DMS53 (cell line): ENCODE data around the gene NOXO1.

Experiments
- DNase-seq: peaks from one replicate; lab custom pipeline; 2025; lab: John Stamatoyannopoulos, UW

NOXO1 gene, protein sequence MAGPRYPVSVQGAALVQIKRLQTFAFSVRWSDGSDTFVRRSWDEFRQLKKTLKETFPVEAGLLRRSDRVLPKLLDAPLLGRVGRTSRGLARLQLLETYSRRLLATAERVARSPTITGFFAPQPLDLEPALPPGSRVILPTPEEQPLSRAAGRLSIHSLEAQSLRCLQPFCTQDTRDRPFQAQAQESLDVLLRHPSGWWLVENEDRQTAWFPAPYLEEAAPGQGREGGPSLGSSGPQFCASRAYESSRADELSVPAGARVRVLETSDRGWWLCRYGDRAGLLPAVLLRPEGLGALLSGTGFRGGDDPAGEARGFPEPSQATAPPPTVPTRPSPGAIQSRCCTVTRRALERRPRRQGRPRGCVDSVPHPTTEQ

DNA sequence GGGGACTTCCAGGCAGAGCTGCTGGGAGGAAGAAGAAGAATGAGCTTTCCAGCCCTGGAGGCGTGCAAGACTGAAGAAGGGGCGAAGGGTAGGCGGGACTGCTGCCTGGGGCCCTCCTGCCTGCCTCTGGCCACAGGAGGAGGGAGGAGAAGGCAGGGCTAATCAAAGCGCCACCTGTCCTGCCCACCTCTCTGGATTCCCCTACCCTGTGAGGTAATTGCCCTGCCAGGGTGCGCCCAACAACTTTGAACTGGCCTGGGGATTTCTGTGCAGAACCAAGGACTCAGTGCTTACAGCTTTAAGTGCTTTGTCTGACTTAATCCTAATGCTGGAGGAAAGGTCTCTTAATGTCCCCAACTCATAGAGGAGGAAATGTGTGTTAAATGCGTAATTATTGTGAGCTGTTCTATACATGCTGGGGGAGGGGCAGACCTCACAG is at the start of gene NOXO1:
Gene NOXO1 (minus strand): TSS at position 72 of the 439 bp plus-strand sequence. CDS start 290 bp downstream, outside the sequence.
- peak; percentile 23 for DNase-seq

DNA sequence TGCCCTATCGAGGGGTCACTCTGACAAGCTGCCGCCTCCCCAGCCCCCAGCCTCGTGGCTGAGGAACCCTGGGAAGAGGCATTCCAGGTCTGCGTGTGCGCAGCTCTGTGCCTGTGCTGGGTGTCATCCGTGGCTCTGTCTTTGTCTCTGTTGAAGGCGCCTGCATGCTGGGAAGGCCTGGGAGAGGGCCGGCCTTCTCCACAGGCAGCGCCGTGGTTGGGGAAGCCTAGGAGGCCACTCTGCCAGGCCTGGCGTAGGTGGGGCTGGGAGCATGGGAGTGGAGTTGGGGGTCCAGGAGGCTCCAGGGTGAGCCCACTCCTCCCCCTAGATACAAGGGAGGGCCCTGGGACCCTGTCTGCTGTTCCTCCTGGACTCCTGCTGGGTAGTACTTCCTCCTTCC is 48.8 kb upstream of the NOXO1 start:
- no peak for DNase-seq

DNA sequence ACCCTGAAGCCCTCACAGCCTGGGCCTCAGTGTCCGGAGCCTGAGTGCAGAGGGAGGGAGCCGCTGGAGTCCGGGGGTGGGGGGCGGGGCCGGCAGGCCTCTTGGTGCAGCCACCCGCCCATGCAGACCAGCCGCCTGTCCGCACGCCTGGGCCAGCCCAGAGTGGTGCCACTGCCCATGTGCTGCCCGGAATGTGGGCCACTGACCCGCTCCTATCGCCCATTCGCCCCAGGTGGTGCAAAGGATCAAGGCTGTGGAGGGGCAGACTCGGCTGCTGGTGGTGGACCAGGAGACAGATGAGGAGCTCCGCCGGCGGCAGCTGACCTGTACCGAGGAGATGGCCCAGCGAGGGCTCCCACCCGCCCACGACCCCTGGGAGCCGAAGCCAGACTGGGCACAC is 48.1 kb upstream of the NOXO1 start:
- DNase-seq = no peak

DNA sequence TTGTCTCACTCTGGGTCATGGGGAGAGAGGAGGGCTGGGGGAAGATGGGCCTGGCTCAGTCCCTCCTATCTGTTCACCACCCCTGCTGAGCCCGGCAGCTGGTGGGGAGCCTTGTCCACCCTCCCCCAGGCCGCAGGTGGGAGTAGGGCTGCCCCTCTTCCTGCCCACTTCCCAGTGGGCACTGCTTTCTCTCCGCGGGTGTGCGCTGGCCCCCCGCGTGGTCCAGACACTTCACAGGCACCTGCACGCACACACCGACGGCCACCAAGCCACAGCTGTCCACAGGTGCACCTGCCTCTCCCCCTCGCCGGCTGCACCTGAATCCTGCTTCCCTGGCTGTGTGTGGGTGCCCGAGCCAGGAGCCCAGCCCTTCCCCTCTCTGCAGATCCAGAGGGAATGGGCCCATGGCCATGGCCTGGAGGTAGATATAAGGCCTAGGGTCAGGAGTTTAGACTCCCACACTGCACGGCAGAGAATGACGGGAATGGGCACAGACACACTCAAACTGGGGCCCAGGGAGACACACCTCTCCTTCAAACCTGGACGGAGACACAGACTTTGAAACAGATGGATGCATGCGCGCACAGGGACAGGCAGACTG is 47.5 kb upstream of the NOXO1 start:
- peak; percentile 44 for DNase-seq

DNA sequence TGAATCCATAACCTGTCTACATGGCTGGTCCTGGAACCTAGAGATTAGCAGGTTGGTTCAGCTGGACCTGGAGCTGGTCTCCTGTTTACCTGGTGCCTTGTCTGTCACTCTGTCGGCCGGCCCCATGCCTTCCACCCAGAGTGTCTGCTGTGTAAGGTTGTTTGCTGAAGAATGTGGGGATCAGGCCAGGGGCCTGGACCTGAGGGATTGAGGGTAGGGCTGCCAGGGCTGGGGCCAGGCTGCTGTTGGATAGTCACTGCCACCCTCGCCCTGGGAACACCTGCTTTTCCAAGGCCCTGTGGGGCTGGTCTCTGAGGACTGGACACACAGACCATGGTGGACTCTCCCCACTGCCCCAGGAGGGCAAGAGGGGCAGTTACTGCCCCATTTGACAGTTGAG is 46.9 kb upstream of the NOXO1 start:
- no peak for DNase-seq

DNA sequence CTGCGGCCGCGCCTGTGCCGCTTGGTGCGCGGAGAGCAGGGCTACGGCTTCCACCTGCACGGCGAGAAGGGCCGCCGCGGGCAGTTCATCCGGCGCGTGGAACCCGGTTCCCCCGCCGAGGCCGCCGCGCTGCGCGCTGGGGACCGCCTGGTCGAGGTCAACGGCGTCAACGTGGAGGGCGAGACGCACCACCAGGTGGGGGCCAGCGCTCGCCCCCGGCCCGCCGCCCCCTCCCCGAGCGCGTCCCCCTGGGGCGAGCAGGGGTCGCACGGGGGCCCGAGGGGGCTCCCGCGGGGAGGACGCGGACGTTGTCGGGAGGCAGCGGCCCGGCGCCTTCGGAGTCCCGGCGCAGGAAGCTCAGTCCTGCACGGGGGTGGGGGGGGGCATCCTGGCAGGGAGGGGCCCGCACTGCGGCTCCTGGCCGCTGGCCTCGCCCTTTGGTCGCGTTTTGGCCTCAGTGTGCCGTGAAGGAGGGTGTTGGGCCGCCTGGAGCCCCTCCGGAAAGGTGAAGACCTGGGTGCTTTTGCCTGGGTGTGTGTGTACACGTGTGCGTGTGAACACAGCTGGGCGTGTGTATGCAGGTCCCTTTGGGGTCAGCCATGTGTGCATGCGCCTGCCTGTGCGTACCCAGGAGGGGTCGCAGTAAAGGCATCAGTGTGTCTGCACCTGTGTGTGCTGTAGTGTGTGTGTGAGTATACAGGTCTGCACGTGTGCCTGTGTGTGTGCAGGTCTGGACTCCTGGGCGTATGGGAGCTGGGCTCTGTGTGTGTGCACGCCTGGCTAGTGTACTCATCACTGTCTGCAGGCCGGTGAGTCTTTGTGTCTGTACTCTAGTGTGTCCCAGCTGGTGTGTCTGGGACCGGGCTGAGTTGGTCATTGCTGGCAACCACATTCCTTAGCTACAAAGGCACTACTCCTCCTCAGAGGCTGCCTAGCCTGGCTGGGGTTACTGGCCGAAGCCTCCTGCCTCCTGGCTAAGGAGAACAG is 46.0 kb upstream of the NOXO1 start:
- peak; percentile 65 for DNase-seq

DNA sequence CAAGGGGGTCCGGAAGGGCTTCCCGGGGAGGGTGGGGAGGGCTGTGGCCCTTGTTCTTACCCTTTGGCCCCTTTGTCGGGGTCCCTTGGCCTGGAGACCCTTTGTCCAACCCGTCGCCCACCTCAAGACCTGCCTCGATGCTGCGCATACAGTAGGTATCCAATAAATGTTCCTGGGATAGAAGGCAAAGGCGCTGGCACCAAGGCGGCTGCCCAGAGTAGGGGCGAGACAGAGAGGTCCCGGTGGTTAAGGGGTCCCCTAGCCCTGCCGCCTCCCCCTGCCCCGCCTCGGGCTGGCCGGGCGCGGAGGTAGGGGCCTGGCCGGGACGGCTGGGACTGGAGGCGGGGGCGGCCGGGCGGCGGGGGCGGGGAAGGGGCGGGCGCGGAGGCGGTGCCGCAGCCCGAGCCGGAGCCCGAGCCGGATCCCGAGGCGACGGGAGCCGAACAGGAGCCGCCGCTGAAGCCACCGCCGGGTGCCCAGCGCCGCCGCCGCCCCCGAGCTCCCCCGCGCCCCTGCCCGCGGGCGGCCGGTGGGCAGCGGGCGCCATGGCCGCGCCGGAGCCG is 45.3 kb upstream of the NOXO1 start, which contains the start of gene NHERF2:
Gene NHERF2 (plus strand): TSS at position 442 of the 563 bp plus-strand sequence. CDS start 104 bp downstream, at position 546.
- DNase-seq = peak; percentile 66

DNA sequence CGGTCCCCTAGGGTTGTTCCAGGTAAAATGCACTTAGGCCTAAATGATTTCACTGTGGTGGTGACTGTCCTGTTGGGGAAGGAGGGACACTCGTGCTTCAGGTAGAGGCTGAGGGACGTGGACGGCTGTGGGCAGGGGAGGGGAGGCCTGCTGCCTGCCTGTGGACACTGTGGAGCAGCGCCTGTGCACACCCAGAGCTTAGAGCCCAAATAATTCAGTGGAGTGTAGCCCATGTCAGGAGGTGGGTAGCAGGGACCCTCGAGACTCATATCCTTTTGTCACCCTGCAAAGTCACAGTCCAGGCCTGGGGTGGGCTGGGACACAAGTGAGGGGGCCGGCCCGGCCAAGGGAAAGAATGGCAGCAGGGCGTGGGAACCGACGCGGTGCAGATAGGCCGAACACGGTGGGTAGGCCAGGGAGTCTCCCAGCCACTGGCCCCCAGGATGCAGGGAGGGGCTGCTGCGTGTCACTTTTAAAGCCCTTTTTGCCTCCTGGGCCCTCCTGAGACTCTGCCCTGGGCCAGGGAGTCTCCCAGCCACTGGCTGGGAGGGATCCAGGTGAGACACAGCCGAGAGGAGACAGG is 44.7 kb upstream of the NOXO1 start:
- DNase-seq = no peak

DNA sequence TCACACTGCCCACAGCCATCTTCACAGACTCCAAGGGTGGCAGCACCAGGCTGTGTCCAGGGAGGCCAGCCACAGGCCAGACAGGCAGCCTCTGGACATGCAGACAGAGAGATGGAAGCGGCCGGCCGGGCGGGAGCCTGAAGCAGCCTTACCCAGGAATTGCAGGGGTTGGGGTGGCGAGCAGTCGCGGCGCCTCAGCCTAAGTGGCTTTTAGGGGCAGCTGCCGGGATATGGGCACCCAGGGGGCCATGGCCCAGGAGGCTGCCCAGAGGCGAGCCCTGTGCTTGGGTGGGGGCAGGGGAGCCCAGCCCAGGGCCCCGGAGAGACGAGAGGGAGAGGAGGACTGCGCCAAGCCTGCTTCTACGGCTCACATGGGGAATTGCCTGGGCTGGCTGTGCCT is 44.0 kb upstream of the NOXO1 start:
- DNase-seq = no peak

DNA sequence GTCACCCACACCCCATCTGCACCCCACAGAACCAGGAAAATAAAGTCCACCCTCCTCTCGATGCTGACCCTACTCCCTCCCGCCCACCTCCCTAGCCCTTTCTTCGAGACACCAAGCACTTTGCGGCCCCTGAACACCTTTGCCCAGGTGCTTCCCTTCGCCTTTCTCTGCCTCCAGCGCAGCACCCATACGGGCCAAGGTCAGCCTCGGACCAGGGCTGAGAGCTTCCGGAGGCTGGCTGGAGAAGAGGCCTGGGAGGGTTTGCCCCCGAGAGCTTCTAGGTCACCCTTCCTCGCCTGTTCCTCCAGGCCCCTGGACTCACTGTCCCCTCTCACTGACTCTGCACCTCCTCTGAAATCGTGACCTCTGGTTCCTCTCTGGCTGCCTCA is 42.8 kb upstream of the NOXO1 start:
- DNase-seq = no peak

DNA sequence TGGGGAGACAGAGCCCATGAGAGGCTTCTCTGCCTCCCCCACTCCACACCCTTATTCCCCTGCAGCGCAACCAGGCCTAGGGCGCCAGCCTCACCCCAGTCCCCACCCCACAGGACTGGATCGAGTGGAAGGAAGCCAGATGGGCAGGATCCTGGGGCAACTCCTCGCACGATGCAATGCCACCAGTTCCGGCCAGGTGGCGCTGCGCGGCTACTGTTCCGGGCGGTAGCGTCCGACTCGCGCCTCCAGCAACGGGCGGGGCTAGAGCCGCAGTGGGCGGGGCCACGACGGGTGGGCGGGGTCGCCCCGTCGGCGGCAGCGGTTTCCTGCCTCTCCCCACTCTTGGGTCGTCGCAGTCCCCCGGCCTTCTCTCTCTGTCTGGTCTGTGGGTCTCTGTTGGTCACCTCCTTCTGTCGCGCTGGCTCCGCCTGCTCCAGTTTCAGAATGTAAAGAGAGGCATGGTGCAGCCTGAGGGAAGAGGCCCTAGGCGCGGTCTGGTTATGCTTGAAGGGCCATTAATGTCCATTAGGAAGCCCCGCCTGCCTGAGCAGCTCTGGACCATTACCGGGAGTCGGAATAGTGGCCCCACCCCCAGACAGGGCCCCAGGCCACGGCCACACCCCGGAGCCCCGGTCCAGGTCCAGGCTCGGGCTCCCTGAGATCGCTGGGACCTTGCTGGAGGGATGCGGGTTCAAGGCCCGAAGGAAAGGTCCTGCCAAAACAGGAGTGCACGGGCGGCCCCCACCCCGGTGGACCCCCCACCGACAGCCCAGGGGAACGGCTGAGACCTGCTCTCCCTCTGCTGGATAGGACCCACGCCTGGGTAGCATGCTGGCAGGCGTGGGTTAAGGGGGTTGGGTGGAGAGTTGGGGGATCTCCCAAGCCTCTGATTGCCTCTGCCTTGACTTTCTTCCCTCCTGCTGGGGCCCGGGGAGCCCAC is 42.1 kb upstream of the NOXO1 start:
- DNase-seq = peak; percentile 92

DNA sequence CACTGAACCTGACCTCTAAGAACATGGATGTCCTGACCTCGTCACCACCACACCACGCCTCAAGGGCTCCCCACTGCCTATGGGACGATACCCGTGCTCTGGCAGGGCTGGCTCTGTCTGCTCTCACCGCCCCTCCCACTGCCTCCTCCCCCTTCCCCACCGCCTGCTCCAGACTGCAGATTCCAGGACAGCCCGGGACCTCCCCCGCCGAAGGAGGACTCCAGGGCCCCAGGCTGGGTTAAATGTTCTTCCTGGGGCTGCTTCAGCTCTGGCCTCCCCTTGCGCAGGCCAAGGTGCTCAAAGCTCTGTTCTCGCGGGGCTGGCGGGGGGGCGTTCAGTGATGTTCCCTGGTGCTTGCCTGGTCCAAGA is 41.4 kb upstream of the NOXO1 start:
- DNase-seq = peak; percentile 68

DNA sequence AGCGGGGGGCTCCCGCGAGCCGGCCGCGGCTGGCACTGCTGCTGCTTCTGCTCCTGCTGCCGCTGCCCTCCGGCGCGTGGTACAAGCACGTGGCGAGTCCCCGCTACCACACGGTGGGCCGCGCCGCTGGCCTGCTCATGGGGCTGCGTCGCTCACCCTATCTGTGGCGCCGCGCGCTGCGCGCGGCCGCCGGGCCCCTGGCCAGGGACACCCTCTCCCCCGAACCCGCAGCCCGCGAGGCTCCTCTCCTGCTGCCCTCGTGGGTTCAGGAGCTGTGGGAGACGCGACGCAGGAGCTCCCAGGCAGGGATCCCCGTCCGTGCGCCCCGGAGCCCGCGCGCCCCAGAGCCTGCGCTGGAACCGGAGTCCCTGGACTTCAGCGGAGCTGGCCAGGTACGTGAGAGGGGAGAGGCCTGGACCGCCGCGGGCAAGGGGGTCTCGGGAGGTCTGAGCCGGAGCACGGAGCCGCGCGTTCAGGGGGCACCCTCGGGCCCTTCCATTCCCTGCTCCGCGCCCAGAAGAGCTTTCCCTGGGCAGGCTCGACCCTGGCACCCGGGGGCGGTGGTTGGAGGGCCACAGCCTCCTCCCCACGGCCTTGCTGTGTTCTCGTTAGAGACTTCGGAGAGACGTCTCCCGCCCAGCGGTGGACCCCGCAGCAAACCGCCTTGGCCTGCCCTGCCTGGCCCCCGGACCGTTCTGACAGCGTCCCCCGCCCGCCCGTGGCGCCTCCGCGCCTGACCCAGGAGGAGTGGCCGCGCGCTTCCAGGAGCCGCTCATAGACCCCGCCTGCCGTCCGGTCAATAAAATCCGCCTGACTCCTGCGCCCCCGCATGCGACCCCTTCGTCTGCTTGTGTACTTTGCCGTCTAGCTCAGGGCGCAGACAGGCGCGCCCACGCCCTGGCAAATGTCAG is 38.9 kb upstream of the NOXO1 start:
- peak; percentile 52 for DNase-seq

DNA sequence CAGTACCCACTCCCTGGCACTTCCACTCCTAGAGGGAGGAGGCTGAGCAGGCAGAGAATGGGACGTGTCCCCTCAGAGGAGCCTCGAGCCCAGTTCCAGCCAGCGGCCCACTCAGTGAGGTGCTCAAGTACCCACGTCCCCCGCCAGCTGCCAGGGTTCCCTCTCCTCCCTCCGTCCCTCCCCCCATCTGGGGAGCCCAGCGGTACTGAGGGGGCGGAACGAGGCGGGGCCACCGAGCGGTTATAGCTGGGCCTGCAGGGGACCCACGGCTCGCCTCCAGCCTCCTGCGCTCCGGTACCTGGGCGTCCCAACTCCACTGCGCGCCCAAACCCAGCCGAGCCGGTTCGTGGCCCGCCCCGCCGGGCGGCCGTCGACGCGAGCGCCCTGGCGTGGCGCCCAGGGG is 38.2 kb upstream of the NOXO1 start, which contains the start of gene NPW:
Gene NPW (plus strand): TSS at position 268 of the 403 bp plus-strand sequence.
- DNase-seq = peak; percentile 49

DNA sequence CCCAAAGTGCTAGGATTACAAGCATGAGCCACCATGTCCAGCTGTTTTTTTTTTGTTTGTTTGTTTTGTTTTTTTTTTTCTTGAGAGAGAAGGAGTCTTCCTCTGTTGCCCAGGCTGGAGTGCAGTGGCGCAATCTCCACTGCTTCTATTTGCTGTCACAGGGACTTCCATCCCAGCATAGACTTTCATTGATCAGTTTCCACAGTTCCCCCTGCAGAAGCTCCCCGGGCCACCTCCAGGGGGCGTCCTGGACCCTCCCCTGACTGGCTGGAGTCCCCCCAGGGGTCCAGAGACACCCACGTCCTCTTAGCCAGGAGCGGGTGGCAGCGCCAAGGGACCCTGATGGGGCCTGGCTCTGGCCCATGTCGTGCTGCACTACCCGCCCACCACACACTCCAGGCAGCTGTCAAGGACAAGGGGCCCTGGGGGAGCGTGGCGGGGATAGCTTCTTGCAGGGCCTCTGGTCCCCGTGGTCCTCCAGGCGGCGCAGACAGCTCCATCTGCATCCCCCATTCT is 35.2 kb upstream of the NOXO1 start:
- DNase-seq = no peak

DNA sequence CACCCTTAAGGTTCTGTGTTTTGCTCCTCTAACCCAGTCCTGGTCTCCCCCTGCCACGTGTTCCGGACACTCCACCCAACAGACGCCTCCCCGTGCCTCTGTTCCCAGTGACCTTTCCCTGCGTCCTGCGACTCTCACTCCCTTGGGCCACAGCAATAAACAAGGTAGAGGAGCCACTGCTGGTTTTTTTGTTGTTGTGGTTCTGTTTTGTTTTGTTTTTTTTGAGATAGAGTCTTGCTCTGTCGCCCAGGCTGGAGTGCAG is 34.6 kb upstream of the NOXO1 start:
- no peak for DNase-seq

DNA sequence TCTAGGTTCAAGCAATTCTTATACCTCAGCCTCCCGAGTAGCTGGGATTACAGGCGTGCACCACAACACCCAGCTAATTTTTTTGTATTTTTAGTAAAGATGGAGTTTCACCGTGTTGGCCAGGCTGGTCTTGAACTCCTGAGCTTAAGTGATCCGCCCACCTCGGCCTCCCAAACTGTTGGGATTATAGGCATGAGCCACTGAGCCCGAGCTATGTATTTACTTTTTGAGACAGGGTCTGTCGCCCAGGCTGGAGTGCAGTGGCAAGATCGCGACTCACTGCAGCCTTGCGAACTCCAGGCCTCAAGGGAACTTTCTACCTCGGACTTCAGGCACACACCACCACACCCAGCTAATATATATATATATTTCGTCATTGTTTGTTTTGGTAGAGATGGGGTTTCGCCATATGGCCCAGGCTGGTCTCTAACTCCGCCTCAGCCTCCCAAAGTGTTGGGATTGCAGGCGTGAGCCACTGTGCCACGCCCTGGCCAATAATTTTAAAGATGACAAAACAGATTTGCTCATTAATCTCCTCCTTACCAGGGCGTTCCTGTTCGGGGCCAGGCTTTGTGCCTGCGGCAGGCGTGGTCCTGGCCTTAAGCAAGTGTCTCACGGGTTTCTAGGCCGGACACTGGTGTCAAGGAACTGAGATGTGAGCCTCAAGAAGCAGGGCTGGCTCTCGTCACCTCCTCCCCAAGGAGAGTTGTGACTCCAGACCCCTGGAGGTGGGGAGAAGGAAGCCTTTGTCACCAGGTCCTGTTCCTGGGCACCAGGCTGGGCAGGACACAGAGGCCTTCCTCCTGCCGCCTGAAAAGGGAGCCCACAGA is 34.1 kb upstream of the NOXO1 start:
- DNase-seq = no peak

DNA sequence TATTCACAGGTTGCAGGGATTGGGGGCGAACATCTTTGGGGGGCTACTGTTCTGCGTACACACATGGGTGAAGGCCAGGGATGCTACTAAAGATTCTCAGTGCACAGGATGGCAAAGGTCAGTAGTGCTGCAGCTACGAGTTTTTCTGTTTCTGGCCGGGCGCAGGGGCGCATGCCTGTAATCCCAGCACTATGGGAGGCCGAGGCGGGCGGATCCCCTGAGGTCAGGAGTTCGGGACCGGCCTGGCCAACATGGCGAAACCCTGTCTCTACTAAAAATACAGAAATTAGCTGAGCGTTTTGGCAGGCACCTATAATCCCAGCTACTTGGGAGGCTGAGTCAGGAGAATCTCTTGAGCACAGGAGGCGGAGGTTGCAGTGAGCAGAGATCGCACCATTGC is 32.3 kb upstream of the NOXO1 start:
- no peak for DNase-seq
